Peyer's patch (tissue), 4 donors: Measurements from ENCODE around the gene VENTX. TPM values are rescaled to one million over a fixed set of nuclear protein-coding genes. Genes with fewer than 3 reads are reported as not detected.

Experiments
- DNase-seq, 3 donors: peaks; one replicate each; pipeline ENCODE4 v3.0.0-alpha.2; 2017 to 2019
- H3K27ac ChIP-seq, 4 donors: fragments of 200-600 bp; sonication (generic); one replicate each; pipeline ENCODE4 v1.5.1; 2016 to 2019
- H3K27me3 ChIP-seq, 2 donors: fragments of 200-600 bp; sonication (generic); one replicate each; pipeline ENCODE4 v1.5.1; 2019
- H3K36me3 ChIP-seq, 3 donors: fragments of 200-600 bp; sonication (generic); one replicate each; pipeline ENCODE4 v1.5.1; 2016 to 2019
- H3K4me1 ChIP-seq, 4 donors: fragments of 200-600 bp; sonication (generic); one replicate each; pipeline ENCODE4 v1.5.1; 2016 to 2019
- H3K4me3 ChIP-seq, 4 donors: fragments of 200-600 bp; sonication (generic); 1 replicate in 3 of 4; 2 replicates in 1 of 4; pipeline ENCODE4 v1.5.1; 2016 to 2019; ENCODE audit warnings: mild to moderate bottlenecking in 1 of 4
- H3K9me3 ChIP-seq, 4 donors: fragments of 200-600 bp; sonication (generic); one replicate each; pipeline ENCODE4 v1.5.1; 2016 to 2019; ENCODE audit warnings: mild to moderate bottlenecking in 1 of 4
- CTCF ChIP-seq, 6 experiments: fragments of 450-650 bp in 4 of 6; fragments of 200-600 bp in 2 of 6; sonication (generic) in 1 of 6; IDR thresholded peaks; one replicate each; pipeline ENCODE4 v1.5.1; 2017 to 2019; ENCODE audit warnings: antibody characterized with exemption in 6 of 6, mild to moderate bottlenecking in 3 of 6, moderate library complexity in 1 of 6
- POLR2A ChIP-seq, 2 donors: fragments of 450-650 bp; IDR thresholded peaks; one replicate each; pipeline ENCODE4 v1.5.1; 2017; ENCODE audit warnings: antibody characterized with exemption in 2 of 2, mild to moderate bottlenecking in 2 of 2, moderate library complexity in 2 of 2
- total RNA-seq, 4 donors: library from RNA; depleted of rRNA; stranded (reverse); fragments of >200 nt; gene quantifications; one replicate each; pipeline ENCODE4 v1.1.0, GENCODE V29; 2016

Gene VENTX
- total RNA-seq, 4 donors from 2014 or later = 0.54 TPM; not detected in 3

- no peak for TF ChIP-seq CTCF (IDR thresholded peaks at IDR 0.05)
- no peak overlapping the region for H3K27ac ChIP-seq
- H3K4me1 ChIP-seq = peaks cover 0 to 13% (median 5%) of the 10 kb centered on the region in 4 donors
- no peaks in the 10 kb centered on the region for H3K9me3 ChIP-seq
- peaks cover 0 to 5% (median 0%) of the 10 kb centered on the region in 3 donors for H3K36me3 ChIP-seq
- no peak for DNase-seq
- H3K27me3 ChIP-seq = no peaks in the 10 kb centered on the region
- H3K4me3 ChIP-seq = no peak overlapping the region
Observed at GRCh38 chr10:133268532-133268931, 30.9 kb downstream of the VENTX start.

- Histone ChIP-seq H3K4me3 (no peak overlapping the region), H3K27me3 (no peaks in the 10 kb centered on the region), H3K4me1 (peaks cover 0 to 5% (median 2%) of the 10 kb centered on the region in 4 donors), H3K9me3 (no peaks in the 10 kb centered on the region), H3K36me3 (peaks cover 0 to 5% (median 0%) of the 10 kb centered on the region in 3 donors), H3K27ac (no peak overlapping the region)
- TF ChIP-seq CTCF (IDR thresholded peaks at IDR 0.05) (no peak), POLR2A (IDR thresholded peaks at IDR 0.05) (no peak)
- DNase-seq = no peak
Observed at GRCh38 chr10:133269367-133269766, 31.7 kb downstream of the VENTX start.

DNA sequence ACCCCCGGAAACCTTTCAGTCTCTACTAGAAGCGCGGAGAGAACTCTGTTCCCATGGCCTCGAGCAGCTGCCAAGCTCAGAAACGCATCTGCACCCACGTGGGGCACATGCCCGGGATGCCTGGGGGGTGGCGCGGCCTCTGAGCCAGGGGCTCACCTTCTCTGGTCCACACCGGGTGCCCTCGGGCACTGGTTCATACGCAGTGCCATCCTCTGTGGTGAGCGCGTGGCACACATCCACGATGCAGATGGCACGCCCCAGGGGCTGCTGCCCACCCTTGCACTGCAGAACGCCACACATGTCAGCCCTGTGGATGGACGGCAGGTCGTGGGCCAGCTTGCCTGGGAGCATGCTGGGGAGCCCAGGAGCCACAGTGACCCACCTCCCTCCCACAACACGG, 32.5 kb downstream of the VENTX start:
- Histone ChIP-seq H3K4me3 (no peak overlapping the region), H3K4me1 (peaks cover 0 to 8% (median under 1%) of the 10 kb centered on the region in 4 donors), H3K27me3 (no peaks in the 10 kb centered on the region), H3K27ac (no peak overlapping the region), H3K9me3 (no peaks in the 10 kb centered on the region), H3K36me3 (peaks cover 0 to 5% (median 0%) of the 10 kb centered on the region in 3 donors)
- TF ChIP-seq CTCF (IDR thresholded peaks at IDR 0.05) (no peak), POLR2A (IDR thresholded peaks at IDR 0.05) (no peak)
- DNase-seq = no peak

GRCh38 chr10:133270773-133271297, 33.2 kb downstream of the VENTX start:
- no peak overlapping the region for H3K4me3 ChIP-seq
- DNase-seq = no peak
- no peaks in the 10 kb centered on the region for H3K27me3 ChIP-seq
- peaks cover 0 to 5% (median 0%) of the 10 kb centered on the region in 3 donors for H3K36me3 ChIP-seq
- TF ChIP-seq CTCF (IDR thresholded peaks at IDR 0.05) (no peak), POLR2A (IDR thresholded peaks at IDR 0.05) (no peak)
- H3K27ac ChIP-seq = no peak overlapping the region
- peaks cover 0 to 14% (median 3%) of the 10 kb centered on the region in 4 donors for H3K4me1 ChIP-seq
- no peaks in the 10 kb centered on the region for H3K9me3 ChIP-seq

DNA sequence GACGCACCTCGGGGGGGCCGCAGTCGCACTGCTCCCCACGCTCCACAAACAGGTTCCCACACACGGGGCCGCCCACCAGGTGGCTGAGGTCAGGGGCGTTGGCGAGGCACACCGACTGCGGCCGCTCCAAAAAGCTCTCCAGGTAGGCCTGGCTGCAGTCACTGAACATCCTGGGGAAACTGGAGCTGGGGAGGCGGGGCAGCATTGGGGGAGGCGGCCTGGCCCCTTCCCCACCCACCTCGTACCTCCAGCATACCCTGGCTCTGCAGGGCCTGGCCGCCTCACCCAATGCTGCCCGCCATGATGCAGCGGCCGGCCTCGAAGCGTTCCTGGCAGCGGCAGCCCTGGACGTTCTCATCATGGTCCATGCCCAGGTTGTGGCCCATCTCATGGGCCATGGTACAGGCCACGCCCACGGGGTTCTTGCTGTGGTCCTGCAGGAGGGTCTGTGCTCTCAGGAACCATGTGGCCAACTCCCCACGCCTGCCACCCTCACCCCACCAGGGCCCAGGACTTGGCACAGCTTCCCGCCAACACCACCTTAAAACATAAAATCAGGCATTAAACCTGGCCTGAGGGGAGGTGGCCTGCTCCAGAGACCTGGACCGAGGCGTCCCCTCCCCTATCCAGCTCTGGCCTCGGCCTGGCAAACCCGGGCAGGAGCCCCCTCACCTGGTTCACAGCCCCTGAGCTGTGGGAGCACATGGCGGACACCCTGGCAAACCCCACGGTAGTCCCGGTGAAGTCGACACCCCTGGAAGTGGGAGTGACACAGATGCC, 34.1 kb downstream of the VENTX start:
- no peak overlapping the region for H3K4me3 ChIP-seq
- peaks cover 0 to 23% (median 10%) of the 10 kb centered on the region in 4 donors for H3K4me1 ChIP-seq
- peaks cover 0 to 3% of the 10 kb centered on the region in 2 donors for H3K27me3 ChIP-seq
- no peaks in the 10 kb centered on the region for H3K9me3 ChIP-seq
- no peak for DNase-seq
- no peak overlapping the region for H3K27ac ChIP-seq
- peaks cover 0 to 5% (median 0%) of the 10 kb centered on the region in 3 donors for H3K36me3 ChIP-seq
- no peak for TF ChIP-seq CTCF (IDR thresholded peaks at IDR 0.05)
- TF ChIP-seq POLR2A (IDR thresholded peaks at IDR 0.05) = no peak
